D721Med (cell line): ENCODE results near the gene CCHCR1.

Experiments
- DNase-seq: peaks from one replicate; pipeline ENCODE4 v3.0.0; 2011; ENCODE audit warnings: low spot score; ENCODE audit not compliant: insufficient read length
- FAIRE-seq: peaks from 2 replicates; lab custom pipeline; 2011; peaks lifted over from hg19 to GRCh38; lab: Jason Lieb, UNC
- CTCF ChIP-seq: IDR thresholded peaks from 2 replicates; pipeline ENCODE4 v1.5.1; 2012; ENCODE audit warnings: mild to moderate bottlenecking, control low read depth; ENCODE audit not compliant: insufficient read depth; ENCODE audit errors: missing control alignments

The CCHCR1 gene

GRCh38 chr6:31122791-31123706 lies 34.6 kb downstream of the CCHCR1 start:
- DNase-seq (no peak), FAIRE-seq (no peak)
- no peak for TF ChIP-seq CTCF

- TF ChIP-seq CTCF, result no peak
- DNase-seq (no peak), FAIRE-seq (no peak)
Observed at GRCh38 chr6:31121131-31121790, 36.3 kb downstream of the CCHCR1 start.

GRCh38 chr6:31120151-31120915 lies 37.3 kb downstream of the CCHCR1 start, which contains the start of gene CDSN:
TSS of gene CDSN (minus strand) at chr6:31120446. CDS start at chr6:31120419, 27 bp downstream.
- TF ChIP-seq CTCF, result no peak
- FAIRE-seq (no peak), DNase-seq (no peak)

- no peak for TF ChIP-seq CTCF
- DNase-seq (no peak), FAIRE-seq (no peak)
Observed at GRCh38 chr6:31118178-31118577, 39.4 kb downstream of the CCHCR1 start.

- FAIRE-seq (no peak), DNase-seq (no peak)
- no peak for TF ChIP-seq CTCF
Observed at GRCh38 chr6:31116661-31117385, 40.8 kb downstream of the CCHCR1 start.

GRCh38 chr6:31115941-31116560 lies 41.6 kb downstream of the CCHCR1 start:
- no peak for TF ChIP-seq CTCF
- FAIRE-seq (no peak), DNase-seq (no peak)
